ENCODE results near the gene ARHGAP44.

The ARHGAP44 gene, protein sequence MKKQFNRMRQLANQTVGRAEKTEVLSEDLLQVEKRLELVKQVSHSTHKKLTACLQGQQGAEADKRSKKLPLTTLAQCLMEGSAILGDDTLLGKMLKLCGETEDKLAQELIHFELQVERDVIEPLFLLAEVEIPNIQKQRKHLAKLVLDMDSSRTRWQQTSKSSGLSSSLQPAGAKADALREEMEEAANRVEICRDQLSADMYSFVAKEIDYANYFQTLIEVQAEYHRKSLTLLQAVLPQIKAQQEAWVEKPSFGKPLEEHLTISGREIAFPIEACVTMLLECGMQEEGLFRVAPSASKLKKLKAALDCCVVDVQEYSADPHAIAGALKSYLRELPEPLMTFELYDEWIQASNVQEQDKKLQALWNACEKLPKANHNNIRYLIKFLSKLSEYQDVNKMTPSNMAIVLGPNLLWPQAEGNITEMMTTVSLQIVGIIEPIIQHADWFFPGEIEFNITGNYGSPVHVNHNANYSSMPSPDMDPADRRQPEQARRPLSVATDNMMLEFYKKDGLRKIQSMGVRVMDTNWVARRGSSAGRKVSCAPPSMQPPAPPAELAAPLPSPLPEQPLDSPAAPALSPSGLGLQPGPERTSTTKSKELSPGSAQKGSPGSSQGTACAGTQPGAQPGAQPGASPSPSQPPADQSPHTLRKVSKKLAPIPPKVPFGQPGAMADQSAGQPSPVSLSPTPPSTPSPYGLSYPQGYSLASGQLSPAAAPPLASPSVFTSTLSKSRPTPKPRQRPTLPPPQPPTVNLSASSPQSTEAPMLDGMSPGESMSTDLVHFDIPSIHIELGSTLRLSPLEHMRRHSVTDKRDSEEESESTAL

DNA sequence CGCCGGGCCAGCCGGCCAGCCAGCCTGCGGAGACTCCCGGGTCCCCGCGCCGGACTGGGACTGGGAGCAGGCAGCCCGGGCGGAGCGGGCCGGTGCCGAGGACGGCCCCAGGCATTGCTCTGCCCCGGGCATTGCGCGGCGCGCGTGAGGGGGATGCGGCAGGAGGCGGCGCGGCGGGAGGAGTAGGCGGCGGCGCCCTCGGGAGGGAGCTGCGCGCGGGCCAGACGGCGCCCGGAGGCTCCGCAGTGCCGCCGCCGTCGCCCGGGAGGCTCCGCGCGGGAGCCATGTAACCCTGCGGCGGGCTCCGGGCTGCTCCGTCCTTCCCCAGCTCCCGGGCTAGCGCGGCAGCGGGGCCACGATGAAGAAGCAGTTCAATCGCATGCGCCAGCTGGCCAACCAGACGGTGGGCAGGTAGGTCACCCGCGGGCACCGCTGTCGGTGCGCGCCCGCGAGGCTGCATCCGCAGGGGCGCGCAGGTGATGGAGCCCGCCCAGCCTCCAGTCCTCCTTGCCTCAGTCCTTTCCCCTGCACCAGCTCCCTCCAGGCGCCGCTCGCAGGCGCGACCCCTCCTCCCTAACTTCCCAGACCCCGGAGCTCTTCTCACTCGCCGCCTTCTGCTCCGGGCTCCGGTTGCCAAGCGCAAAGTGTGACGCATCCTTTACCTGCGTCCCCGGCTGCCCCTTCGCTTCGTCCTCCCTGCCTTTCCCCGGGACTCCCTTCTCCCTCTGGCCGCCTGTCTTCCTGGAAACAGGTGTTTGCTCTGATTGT is at the start of gene ARHGAP44:
TSS of gene ARHGAP44 (plus strand) at position 18 of the 768 bp plus-strand sequence. CDS start at position 359, 341 bp downstream.
- Mint-ChIP-seq H3K27me3 (peaks cover 49% of the 10 kb centered on the region), H3K9me3 (no peaks in the 10 kb centered on the region), H3K4me3 (peak within 1 kb of the TSS; percentile 66), H3K27ac (no peak within 1 kb of the TSS), H3K36me3 (ENCODE audit: low read depth) (no peaks in the 10 kb centered on the region), H3K4me1 (ENCODE audit: low read depth) (peaks cover 8% of the 10 kb centered on the region)
- DNase-seq = peak; percentile 39

DNA sequence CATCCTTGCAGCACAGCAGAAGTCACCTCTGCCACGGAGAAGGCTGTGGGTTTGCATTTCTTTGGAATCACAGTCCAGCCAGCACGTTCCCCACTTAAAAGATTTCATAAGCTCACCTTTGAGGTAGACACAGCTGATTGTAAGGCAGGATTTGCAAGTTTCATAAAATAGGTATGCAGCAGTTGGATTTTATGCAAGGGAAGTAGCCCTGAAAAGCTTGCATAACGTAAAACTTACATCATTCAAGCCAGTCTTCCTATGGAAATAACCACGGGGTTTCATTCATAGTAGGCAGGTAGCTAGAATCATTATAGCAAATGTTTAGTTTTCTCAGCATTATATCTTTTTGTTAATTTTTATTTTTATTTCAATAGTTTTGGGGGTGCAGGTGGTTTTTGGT is 49.8 kb upstream of the ARHGAP44 start:
- Mint-ChIP-seq H3K27me3 (no peaks in the 10 kb centered on the region), H3K4me3 (no peak overlapping the region), H3K9me3 (no peaks in the 10 kb centered on the region), H3K36me3 (ENCODE audit: low read depth) (no peaks in the 10 kb centered on the region), H3K4me1 (ENCODE audit: low read depth) (no peaks in the 10 kb centered on the region), H3K27ac (no peak overlapping the region)
- no peak for DNase-seq

DNA sequence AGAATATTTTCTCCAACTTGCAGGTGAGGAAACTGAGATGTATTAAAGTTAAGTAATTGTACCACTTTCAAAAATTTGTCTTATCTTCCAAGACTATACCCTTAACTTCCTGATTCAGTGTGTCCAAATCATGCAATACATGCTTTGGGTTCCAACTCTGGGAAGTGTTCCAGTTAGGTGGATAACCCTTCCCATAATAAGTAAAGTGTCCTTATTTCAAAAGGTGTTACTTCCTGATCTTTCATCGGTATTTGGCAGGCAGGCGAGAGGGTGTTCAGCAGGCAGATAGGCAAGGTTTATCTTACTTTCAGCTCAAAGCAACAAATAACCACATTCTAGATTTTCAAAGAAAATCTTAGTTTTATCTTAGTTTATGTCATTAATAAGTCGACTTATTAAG is 46.3 kb upstream of the ARHGAP44 start:
- Mint-ChIP-seq H3K4me1 (ENCODE audit: low read depth) (no peaks in the 10 kb centered on the region), H3K4me3 (no peak overlapping the region), H3K27me3 (no peaks in the 10 kb centered on the region), H3K9me3 (no peaks in the 10 kb centered on the region), H3K36me3 (ENCODE audit: low read depth) (no peaks in the 10 kb centered on the region), H3K27ac (no peak overlapping the region)
- DNase-seq = no peak

DNA sequence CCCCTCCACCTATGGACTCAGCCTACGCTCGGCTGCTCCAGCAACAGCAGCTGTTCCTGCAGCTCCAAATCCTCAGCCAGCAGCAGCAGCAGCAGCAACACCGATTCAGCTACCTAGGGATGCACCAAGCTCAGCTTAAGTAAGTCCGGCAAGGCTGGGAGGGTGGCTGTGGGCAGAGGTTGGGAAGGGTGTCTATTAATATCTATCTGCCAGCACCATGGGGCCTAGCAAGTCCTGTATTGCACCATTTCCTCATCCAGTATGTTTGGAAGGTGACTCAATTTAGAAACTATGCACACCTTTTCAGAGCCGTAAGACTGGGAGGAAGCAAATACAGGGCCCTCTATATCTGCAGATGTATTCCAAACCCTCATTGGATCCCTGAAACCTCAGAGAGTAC is 45.0 kb upstream of the ARHGAP44 start:
- DNase-seq = no peak
- no peaks in the 10 kb centered on the region for H3K4me1 Mint-ChIP-seq (ENCODE audit: low read depth)
- H3K9me3 Mint-ChIP-seq = no peaks in the 10 kb centered on the region
- no peaks in the 10 kb centered on the region for H3K27me3 Mint-ChIP-seq
- H3K27ac Mint-ChIP-seq = no peak overlapping the region
- H3K4me3 Mint-ChIP-seq = no peak overlapping the region
- H3K36me3 Mint-ChIP-seq (ENCODE audit: low read depth) = no peaks in the 10 kb centered on the region

DNA sequence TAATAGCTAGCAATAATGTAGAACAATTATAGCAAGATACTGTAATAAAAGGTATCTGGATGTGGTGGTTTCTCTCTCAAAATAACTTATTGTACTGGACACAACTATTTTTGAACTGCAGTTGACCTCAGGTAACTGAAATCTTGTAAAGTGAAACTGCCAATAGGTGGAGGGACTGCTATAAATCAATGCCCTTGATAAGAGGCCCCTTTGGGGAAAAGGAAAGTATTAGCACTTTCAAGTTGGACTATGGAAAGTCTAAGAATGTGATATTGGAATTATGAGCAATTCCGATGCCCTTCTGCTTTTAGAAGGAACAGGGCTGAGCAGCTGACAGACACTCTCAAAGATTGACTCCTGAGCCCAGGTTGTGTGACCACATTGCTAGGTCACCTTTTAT is 44.5 kb upstream of the ARHGAP44 start:
- H3K27ac Mint-ChIP-seq = no peak overlapping the region
- no peaks in the 10 kb centered on the region for H3K36me3 Mint-ChIP-seq (ENCODE audit: low read depth)
- no peaks in the 10 kb centered on the region for H3K4me1 Mint-ChIP-seq (ENCODE audit: low read depth)
- no peak for DNase-seq
- H3K27me3 Mint-ChIP-seq = no peaks in the 10 kb centered on the region
- H3K9me3 Mint-ChIP-seq = no peaks in the 10 kb centered on the region
- no peak overlapping the region for H3K4me3 Mint-ChIP-seq

DNA sequence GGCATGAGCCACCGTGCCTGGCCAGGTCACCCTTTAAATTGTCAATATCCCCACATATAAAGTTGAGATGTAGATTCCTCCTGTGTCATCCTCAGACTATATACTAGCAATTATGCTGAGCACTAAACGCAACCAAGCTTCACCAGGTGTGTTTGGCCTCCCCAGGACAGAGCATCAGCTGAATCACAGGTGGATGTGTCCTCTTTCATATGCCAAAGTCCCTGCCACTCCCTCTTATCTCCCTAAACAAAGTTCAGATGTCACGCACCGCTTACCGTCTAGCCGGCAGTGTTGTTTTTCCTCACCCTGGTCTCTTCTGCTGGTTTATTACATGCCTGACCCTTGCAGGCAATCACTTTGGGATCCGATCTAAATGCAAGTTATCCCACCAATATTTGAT is 43.8 kb upstream of the ARHGAP44 start:
- H3K9me3 Mint-ChIP-seq = no peaks in the 10 kb centered on the region
- no peaks in the 10 kb centered on the region for H3K4me1 Mint-ChIP-seq (ENCODE audit: low read depth)
- no peaks in the 10 kb centered on the region for H3K36me3 Mint-ChIP-seq (ENCODE audit: low read depth)
- no peak overlapping the region for H3K4me3 Mint-ChIP-seq
- no peak overlapping the region for H3K27ac Mint-ChIP-seq
- no peak for DNase-seq
- H3K27me3 Mint-ChIP-seq = no peaks in the 10 kb centered on the region

DNA sequence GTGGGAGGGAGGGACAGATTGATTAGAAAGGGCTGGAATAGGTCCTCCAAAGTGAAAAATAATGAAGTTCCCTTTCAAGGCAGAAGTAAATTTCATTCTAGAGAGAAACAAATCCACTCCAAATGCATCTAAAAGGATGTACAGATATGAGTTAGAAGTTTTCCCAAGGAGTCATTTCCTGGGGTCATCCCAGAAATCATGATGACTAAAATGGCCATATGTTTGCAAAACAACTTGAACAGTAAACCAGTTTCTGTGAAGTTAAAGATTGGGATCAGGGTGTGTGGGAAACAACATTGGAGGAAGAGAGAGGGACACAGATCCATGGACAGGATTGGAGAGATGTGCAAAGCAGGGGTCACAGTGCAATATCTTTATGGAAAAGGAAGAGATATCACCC is 32.5 kb upstream of the ARHGAP44 start:
- Mint-ChIP-seq H3K4me1 (ENCODE audit: low read depth) (no peaks in the 10 kb centered on the region), H3K27me3 (no peaks in the 10 kb centered on the region), H3K27ac (no peak overlapping the region), H3K36me3 (ENCODE audit: low read depth) (no peaks in the 10 kb centered on the region), H3K9me3 (no peaks in the 10 kb centered on the region), H3K4me3 (no peak overlapping the region)
- DNase-seq = no peak

DNA sequence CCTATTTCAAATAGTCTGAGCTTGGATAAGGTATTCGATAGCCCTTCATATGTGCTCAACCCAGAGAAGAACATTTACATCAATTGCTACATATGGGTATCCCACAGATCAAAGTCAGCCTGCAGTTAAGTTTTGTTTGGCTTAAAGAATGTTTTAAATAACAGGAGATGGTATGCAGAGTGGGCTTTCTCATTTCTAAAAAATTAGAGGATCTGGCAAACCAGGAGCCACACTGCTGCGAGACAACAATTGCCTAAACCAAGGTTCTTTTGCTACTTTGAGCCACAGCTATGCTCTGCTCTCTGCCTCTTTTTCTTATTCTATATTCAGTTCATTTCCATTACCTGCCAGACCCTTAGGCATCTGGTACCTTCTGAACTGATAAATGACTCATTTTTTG is 30.2 kb upstream of the ARHGAP44 start:
- Mint-ChIP-seq H3K4me1 (ENCODE audit: low read depth) (no peaks in the 10 kb centered on the region), H3K27me3 (no peaks in the 10 kb centered on the region), H3K4me3 (no peak overlapping the region), H3K36me3 (ENCODE audit: low read depth) (no peaks in the 10 kb centered on the region), H3K9me3 (peaks cover 6% of the 10 kb centered on the region), H3K27ac (no peak overlapping the region)
- no peak for DNase-seq

DNA sequence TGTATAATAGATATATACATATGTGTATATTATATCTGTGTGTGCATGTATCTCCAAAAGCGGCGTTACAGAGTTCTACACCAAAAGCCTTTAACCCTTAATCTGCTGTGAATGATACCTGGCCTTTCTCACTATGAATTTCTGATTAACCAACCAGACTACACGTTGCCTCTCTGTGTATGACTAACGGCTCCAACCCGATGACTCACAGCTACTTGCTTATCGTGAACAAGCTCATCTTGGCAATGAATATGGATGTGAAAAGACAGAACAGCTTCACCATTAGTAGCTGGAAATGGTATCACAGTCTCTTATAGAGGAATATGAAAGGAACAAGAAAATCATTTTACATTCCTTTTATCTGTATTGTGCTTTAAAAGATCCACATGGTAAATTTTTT is 23.8 kb upstream of the ARHGAP44 start:
- Mint-ChIP-seq H3K4me1 (ENCODE audit: low read depth) (no peaks in the 10 kb centered on the region), H3K36me3 (ENCODE audit: low read depth) (no peaks in the 10 kb centered on the region), H3K4me3 (no peak overlapping the region), H3K9me3 (peaks cover 6% of the 10 kb centered on the region), H3K27me3 (peaks cover 7% of the 10 kb centered on the region), H3K27ac (no peak overlapping the region)
- DNase-seq = no peak

DNA sequence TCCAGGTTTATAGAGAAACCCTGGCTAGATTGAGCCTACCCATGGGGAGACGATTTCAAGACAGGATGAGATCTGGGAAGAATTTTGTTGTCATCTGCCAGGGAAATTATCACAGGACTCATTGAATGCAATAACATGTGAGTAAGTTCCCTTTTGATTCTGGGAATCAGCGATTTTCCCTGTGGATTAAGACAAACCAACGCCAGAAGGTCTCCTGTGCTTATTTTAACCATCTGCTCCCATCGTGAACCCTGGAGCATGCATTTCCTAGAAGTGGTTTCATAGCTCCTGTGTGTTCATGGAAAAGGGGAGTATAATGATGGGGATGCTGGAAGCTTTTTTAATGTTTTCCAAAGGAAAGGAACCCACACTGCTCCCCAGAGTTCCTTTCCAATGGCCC is 21.0 kb upstream of the ARHGAP44 start:
- no peaks in the 10 kb centered on the region for H3K4me1 Mint-ChIP-seq (ENCODE audit: low read depth)

DNA sequence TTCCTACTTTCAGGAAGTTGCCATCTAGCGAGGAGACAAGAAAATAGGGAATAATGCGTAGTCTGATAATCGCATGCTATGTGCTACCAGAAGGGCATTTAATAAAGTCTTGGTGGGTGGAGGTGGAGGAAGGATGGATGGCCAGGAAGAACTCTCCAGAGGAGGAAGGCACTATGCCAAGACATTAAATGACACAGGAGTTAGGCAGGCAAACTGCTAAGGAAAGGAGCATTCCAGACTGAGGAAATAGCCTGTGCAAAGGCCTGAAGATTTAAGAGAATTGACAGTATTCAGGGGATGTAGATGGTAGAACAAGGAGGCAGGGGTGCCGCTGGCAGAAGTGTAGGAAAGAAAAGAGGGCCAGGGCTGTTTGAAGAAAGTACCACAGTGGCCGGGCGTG is 19.3 kb upstream of the ARHGAP44 start:
- DNase-seq = no peak
- no peaks in the 10 kb centered on the region for H3K36me3 Mint-ChIP-seq (ENCODE audit: low read depth)
- H3K27me3 Mint-ChIP-seq = peaks cover 7% of the 10 kb centered on the region
- H3K4me1 Mint-ChIP-seq (ENCODE audit: low read depth) = no peaks in the 10 kb centered on the region
- no peaks in the 10 kb centered on the region for H3K9me3 Mint-ChIP-seq
- no peak overlapping the region for H3K27ac Mint-ChIP-seq
- H3K4me3 Mint-ChIP-seq = no peak overlapping the region

More for the DNA sequence above, 21.0 kb upstream of the ARHGAP44 start:
- DNase-seq = no peak
- Mint-ChIP-seq H3K4me3 (no peak overlapping the region), H3K27me3 (peaks cover 7% of the 10 kb centered on the region), H3K36me3 (ENCODE audit: low read depth) (no peaks in the 10 kb centered on the region), H3K27ac (no peak overlapping the region), H3K9me3 (no peaks in the 10 kb centered on the region)

DNA sequence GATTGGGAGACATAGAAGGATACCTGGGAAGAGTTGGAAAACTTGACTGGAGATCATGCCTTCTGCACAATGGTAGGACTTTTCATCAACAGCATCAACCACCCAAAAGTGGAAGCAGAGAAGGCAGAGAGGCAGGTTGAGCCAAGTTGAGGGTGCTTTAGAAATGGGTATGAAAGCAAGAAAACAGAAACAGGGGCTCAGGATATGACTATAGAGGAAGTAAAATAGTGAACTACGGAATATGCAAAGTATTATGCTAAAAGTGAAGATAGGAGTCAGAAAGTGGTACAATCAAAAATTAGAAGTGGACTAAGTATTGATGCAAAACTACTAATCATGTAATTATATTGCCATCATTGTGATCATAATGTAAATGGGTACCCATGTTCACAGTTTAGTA is 16.1 kb upstream of the ARHGAP44 start:
- Mint-ChIP-seq H3K27ac (no peak overlapping the region), H3K36me3 (ENCODE audit: low read depth) (no peaks in the 10 kb centered on the region), H3K9me3 (no peaks in the 10 kb centered on the region), H3K4me1 (ENCODE audit: low read depth) (no peaks in the 10 kb centered on the region), H3K4me3 (no peak overlapping the region), H3K27me3 (peaks cover 7% of the 10 kb centered on the region)
- DNase-seq = no peak

DNA sequence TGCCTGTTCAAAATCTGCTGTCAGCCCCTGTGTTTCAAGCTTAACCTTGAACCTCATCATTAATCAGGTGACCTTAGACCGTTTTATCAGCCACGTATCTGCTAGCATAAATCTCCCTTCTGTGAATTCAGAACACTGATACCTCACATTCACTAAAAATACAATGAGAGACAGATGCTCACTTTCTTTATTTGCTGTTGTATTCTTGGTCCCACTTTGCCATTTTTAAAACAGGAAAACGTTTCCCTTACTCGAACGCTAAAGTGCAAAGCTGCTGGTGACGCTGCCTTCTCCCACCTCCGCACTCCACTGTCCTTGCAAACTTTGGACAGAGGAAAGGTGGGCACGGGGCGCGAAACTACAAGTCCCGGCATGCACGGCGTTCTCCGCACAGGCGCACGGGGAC is 220 bp upstream of the ARHGAP44 start:
- H3K27me3 Mint-ChIP-seq = peaks cover 49% of the 10 kb centered on the region
- H3K4me3 Mint-ChIP-seq = peak overlapping the region; percentile 42
- no peaks in the 10 kb centered on the region for H3K36me3 Mint-ChIP-seq (ENCODE audit: low read depth)
- DNase-seq = no peak
- H3K9me3 Mint-ChIP-seq = no peaks in the 10 kb centered on the region
- H3K27ac Mint-ChIP-seq = no peak overlapping the region
- H3K4me1 Mint-ChIP-seq (ENCODE audit: low read depth) = peaks cover 8% of the 10 kb centered on the region

DNA sequence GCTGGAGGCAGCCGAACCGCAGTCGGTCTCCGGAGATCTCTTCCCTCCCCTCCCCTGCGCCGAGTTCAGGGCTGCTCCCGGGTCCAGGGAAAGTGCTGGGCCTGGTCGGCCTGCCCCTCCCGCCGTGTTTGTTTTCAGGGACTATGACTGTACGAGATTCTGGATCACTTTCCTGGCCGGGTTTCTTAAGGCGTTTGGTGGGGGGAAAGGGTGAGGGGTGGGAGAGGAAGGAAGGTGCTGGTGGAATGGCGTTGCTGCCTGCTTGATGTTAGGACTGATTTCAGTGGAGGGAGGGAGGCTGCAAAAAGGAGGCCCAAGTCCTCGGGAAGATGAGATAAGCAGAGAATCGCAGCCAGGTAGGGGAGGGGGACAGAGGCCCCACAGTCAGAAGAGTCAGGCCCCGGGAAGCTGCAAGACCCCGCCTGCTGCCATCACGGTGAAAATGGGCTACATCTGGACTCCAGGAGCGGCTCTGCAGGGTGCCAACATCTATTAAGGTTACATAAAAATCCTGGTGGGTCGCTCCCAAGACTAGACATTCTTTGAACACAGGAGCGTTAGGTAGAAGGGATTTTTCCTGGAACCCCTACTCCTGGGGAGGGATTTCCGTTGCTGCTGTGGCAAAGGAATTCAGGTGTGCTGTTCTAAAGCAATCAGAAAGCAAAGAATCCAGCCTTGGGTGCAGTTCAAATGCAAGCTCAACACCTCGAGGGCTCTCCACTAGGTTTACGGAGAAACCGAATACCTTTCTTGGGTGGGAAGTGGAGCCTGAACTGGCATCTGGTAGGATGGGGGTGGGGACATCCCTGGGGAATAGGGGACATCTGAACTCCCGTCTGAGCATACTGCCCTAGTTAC is 1.2 kb downstream of the ARHGAP44 start:
- no peaks in the 10 kb centered on the region for H3K9me3 Mint-ChIP-seq
- H3K4me1 Mint-ChIP-seq (ENCODE audit: low read depth) = peaks cover 8% of the 10 kb centered on the region
- peak overlapping the region; percentile 66 for H3K4me3 Mint-ChIP-seq
- H3K27ac Mint-ChIP-seq = no peak overlapping the region
- H3K27me3 Mint-ChIP-seq = peaks cover 49% of the 10 kb centered on the region
- DNase-seq = no peak
- no peaks in the 10 kb centered on the region for H3K36me3 Mint-ChIP-seq (ENCODE audit: low read depth)
